Left ventricle myocardium inferior (tissue), 1 donor: ENCODE data around the gene LIPN. TPM values are rescaled to one million over a fixed set of nuclear protein-coding genes. Genes with fewer than 3 reads are reported as not detected.

Experiments used
- DNase-seq: peaks from one replicate; pipeline ENCODE4 v3.0.0-alpha.2; 2020
- H3K27ac ChIP-seq: fragments of 200-600 bp; replicated peaks from 2 replicates; pipeline ENCODE4 v1.8.0; 2021
- H3K27me3 ChIP-seq: fragments of 200-600 bp; 2 replicates; pipeline ENCODE4 v1.8.0; 2021; ENCODE audit warnings: low read depth
- H3K36me3 ChIP-seq: fragments of 200-600 bp; 2 replicates; pipeline ENCODE4 v1.8.0; 2021
- H3K4me1 ChIP-seq: fragments of 200-600 bp; 2 replicates; pipeline ENCODE4 v1.8.0; 2021
- H3K4me3 ChIP-seq: fragments of 200-600 bp; 2 replicates; pipeline ENCODE4 v1.8.0; 2021; ENCODE audit warnings: mild to moderate bottlenecking, moderate library complexity
- H3K9me3 ChIP-seq: fragments of 200-600 bp; replicated peaks from 2 replicates; pipeline ENCODE4 v1.8.0; 2021
- intact Hi-C: fragments of 100-400 bp; cut with micrococcal nuclease; formaldehyde crosslinking; loops from one replicate; pipeline ENCODE4 v1.11.0; 2022
- total RNA-seq: library from RNA; stranded (reverse); fragmentation: NEBNext Ultra II Directional; extraction: Animal tissue kit (Norgen Biotek cat#: 25700); gene quantifications from one replicate; pipeline ENCODE4 v1.2.1, GENCODE V29; 2021
- TF ChIP-seq, protein P1 (sequence below): fragments of 200-600 bp; IDR thresholded peaks from 2 replicates; pipeline ENCODE4 v1.8.0; 2021; ENCODE audit warnings: antibody characterized with exemption, mild to moderate bottlenecking, borderline replicate concordance
- donor health status: DM: no; HTN: yes; CAD: no; lungs with severe emphysema.

The LIPN gene
- total RNA-seq, 1 donor from 2014 or later, result not detected

- H3K27ac ChIP-seq, result no peak overlapping the region
- DNase-seq, result no peak
- H3K27me3 ChIP-seq, result no peaks in the 10 kb centered on the region
- no peak overlapping the region for H3K4me3 ChIP-seq
- no peaks in the 10 kb centered on the region for H3K36me3 ChIP-seq
- intact Hi-C loops, result no loop called here
- H3K9me3 ChIP-seq, result no peaks in the 10 kb centered on the region
- TF ChIP-seq, protein P1, sequence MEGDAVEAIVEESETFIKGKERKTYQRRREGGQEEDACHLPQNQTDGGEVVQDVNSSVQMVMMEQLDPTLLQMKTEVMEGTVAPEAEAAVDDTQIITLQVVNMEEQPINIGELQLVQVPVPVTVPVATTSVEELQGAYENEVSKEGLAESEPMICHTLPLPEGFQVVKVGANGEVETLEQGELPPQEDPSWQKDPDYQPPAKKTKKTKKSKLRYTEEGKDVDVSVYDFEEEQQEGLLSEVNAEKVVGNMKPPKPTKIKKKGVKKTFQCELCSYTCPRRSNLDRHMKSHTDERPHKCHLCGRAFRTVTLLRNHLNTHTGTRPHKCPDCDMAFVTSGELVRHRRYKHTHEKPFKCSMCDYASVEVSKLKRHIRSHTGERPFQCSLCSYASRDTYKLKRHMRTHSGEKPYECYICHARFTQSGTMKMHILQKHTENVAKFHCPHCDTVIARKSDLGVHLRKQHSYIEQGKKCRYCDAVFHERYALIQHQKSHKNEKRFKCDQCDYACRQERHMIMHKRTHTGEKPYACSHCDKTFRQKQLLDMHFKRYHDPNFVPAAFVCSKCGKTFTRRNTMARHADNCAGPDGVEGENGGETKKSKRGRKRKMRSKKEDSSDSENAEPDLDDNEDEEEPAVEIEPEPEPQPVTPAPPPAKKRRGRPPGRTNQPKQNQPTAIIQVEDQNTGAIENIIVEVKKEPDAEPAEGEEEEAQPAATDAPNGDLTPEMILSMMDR, result no peak
- no peaks in the 10 kb centered on the region for H3K4me1 ChIP-seq
Measured at GRCh38 chr10:88763441-88763840, 3.6 kb downstream of the LIPN start.

DNA sequence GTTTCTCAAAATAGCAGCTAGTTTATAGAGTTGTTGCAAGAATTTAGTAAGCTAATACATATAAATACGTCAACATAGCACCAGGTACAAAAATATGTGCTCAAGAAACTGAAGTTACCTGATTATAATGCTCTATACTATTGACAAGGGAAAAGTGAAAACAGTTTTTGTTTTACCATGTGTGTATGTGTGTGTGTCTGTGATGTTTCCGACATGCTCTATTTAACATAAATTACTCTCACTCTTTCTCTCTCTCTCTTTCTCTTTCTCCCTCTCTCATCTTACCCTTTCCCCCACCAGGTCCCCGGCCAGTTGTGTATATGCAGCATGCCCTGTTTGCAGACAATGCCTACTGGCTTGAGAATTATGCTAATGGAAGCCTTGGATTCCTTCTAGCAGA is 4.3 kb downstream of the LIPN start:
- intact Hi-C loops, result no loop called here
- H3K4me1 ChIP-seq, result no peaks in the 10 kb centered on the region

GRCh38 chr10:88765816-88766215 is 6.0 kb downstream of the LIPN start:
- no peak overlapping the region for H3K27ac ChIP-seq
- TF ChIP-seq, protein P1, result no peak
- no peaks in the 10 kb centered on the region for H3K9me3 ChIP-seq
- no peaks in the 10 kb centered on the region for H3K4me1 ChIP-seq
- intact Hi-C loops, result no loop called here
- no peaks in the 10 kb centered on the region for H3K27me3 ChIP-seq
- H3K4me3 ChIP-seq, result no peak overlapping the region
- no peak for DNase-seq
- no peaks in the 10 kb centered on the region for H3K36me3 ChIP-seq

More for the DNA sequence above, 4.3 kb downstream of the LIPN start:
- H3K27ac ChIP-seq, result no peak overlapping the region
- no peaks in the 10 kb centered on the region for H3K36me3 ChIP-seq
- no peak for DNase-seq
- no peak overlapping the region for H3K4me3 ChIP-seq
- H3K9me3 ChIP-seq, result no peaks in the 10 kb centered on the region
- H3K27me3 ChIP-seq, result no peaks in the 10 kb centered on the region
- TF ChIP-seq, protein P1, result no peak

DNA sequence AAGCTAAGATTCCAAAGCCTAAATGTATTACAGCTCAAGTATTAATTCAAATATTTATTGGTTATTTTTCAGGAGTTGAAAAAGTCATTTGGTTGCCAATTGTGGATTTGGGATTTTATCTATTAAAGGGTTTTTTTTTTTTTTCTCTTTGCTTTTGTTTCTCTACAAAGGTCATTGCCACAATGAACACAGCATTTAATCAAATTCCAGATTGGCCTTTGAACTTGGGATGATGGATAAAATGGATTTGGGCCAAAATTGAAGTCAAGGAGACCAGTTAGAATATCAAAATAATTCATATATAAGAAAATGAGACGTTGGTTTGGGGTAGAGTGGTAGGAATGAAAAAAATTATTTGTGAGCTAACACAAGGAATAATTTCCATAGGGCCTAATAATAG is 9.6 kb downstream of the LIPN start:
- intact Hi-C loops, result no loop called here
- TF ChIP-seq, protein P1, result no peak

DNA sequence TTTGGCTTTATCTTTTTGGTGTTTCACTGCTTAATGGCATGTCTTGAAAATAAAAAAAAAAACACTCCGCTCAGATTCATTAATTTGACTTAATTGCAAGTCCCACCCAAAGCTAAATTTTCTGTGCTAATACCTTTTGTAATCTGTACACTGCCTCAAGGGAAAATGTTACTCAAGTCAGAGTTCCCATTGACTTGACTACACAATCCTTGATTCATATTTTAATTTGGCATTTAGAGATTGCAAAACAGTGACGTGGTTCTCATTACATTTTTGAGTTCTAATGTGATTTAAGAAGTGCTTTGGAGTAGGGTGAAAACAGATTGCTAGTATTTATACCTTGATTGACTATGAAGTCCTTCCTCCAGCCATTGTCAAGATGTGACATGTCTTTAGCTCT is 21.4 kb downstream of the LIPN start:
- H3K27me3 ChIP-seq, result peaks cover 6% of the 10 kb centered on the region
- no peak overlapping the region for H3K4me3 ChIP-seq
- intact Hi-C loops, result no loop called here
- DNase-seq, result no peak
- TF ChIP-seq, protein P1, result no peak
- no peaks in the 10 kb centered on the region for H3K36me3 ChIP-seq
- H3K27ac ChIP-seq, result no peak overlapping the region
- H3K9me3 ChIP-seq, result no peaks in the 10 kb centered on the region
- H3K4me1 ChIP-seq, result no peaks in the 10 kb centered on the region

More for the DNA sequence above, 9.6 kb downstream of the LIPN start:
- no peak overlapping the region for H3K27ac ChIP-seq
- DNase-seq, result no peak
- no peaks in the 10 kb centered on the region for H3K4me1 ChIP-seq
- no peaks in the 10 kb centered on the region for H3K27me3 ChIP-seq
- peaks cover 24% of the 10 kb centered on the region for H3K9me3 ChIP-seq
- no peaks in the 10 kb centered on the region for H3K36me3 ChIP-seq
- H3K4me3 ChIP-seq, result no peak overlapping the region

DNA sequence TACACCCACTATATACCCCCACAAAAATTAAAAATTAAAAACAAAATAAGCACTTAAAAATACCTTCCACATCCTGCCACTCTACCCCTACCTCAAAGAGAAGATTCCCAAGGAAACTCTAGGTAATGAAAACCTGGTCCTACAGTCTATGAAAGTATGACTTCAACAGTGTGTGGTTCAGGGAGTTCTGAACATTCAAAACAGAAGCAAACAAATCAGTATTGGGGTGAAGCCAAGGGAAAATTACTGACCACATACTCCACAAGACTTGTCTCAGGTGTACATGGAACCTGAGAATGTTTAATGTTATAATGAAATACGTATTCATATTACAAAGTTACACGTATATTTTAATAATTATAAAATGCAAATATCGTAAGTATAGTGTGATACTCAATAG is 22.4 kb downstream of the LIPN start:
- no peak overlapping the region for H3K27ac ChIP-seq
- no peak overlapping the region for H3K4me3 ChIP-seq

More for the DNA sequence above, 22.4 kb downstream of the LIPN start:
- H3K9me3 ChIP-seq, result no peaks in the 10 kb centered on the region
- no peak for DNase-seq
- no peaks in the 10 kb centered on the region for H3K4me1 ChIP-seq
- H3K27me3 ChIP-seq, result peaks cover 16% of the 10 kb centered on the region
- H3K36me3 ChIP-seq, result no peaks in the 10 kb centered on the region
- intact Hi-C loops, result no loop called here
- TF ChIP-seq, protein P1, result no peak
